ENCODE measurements around the gene STK31.

- TF ChIP-seq CTCF (IDR thresholded peaks at IDR 0.05; ENCODE audit: low read depth, low read length, missing input control) (no peak), TAF1 (conservative IDR thresholded peaks at IDR 0.05) (no peak), EGR1 (IDR thresholded peaks at IDR 0.05; ENCODE audit: low read depth in 2 of 2) (no peak), MAX (IDR thresholded peaks at IDR 0.05) (no peak)
These were observed 4.1 kb downstream of the STK31 start for GRCh38 chr7:23714150-23714464.
